Measurements from ENCODE around the gene CACTIN. TPM values are rescaled to one million over a fixed set of nuclear protein-coding genes. Genes with fewer than 3 reads are reported as not detected.
A peak's percentile ranks its signal among the peaks of the same experiment; 100 is the strongest.

CACTIN gene
- total RNA-seq, 6 experiments from 2014 or later: 8.4 to 14.9 (median 10.3) TPM

DNA sequence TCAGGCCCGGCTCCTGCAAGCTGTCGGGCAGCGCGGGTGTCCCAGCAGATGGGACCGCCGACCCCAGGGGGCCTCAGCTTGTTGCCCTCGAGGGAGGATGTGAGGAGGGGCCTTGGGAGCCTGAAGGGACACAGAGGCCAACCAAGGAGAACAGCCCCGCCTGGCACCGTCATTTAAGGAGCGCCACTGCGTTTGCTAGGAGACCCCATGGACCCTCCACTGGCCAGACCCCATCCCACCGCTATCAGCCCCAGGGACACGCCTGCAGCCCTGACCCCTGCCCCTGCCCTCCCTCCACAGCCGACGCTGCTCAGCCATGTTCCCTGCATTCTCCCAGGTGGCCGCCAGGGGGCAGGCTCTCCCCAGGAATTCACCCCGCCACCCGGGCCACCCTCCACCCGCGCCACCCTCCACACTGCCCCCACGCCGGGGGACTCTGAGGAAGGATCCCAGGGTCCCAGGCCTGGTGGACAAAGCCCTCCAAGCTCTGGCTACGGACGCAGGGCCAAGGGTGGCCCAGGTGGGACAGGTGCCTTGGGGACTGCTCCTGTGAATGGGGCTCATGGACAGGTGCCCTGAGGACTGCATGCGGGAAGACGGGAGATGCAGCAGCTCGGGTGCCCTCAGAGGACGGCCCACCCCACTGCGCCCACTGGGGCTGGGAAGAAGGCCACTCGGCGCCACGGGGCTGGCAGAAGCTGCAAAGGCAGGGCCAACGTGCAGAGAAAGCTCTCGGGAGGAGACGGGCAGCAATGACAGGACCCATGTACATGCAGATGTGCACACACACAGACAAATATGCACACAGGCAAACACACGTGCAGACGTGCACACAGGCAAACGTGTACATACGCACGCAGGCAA, 39.3 kb upstream of the CACTIN start:
- intact Hi-C loops (cut with DNase I): loop anchor here (5.0 kb wide), 2 partner anchors 36 to 41 kb away; partner anchors contain the start of genes PIP5K1C (in 1 of the 2) and TJP3 (in 1 of the 2)
- no peaks in the 10 kb centered on the region for H3K36me3 ChIP-seq
- no peak for TF ChIP-seq POLR2A (IDR thresholded peaks at IDR 0.05)
- TF ChIP-seq, protein P1, sequence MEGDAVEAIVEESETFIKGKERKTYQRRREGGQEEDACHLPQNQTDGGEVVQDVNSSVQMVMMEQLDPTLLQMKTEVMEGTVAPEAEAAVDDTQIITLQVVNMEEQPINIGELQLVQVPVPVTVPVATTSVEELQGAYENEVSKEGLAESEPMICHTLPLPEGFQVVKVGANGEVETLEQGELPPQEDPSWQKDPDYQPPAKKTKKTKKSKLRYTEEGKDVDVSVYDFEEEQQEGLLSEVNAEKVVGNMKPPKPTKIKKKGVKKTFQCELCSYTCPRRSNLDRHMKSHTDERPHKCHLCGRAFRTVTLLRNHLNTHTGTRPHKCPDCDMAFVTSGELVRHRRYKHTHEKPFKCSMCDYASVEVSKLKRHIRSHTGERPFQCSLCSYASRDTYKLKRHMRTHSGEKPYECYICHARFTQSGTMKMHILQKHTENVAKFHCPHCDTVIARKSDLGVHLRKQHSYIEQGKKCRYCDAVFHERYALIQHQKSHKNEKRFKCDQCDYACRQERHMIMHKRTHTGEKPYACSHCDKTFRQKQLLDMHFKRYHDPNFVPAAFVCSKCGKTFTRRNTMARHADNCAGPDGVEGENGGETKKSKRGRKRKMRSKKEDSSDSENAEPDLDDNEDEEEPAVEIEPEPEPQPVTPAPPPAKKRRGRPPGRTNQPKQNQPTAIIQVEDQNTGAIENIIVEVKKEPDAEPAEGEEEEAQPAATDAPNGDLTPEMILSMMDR (IDR thresholded peaks at IDR 0.05): peak; percentile 82 to 95 (median 92)
- H3K4me1 ChIP-seq: no peaks in the 10 kb centered on the region
- DNase-seq (peak; percentile 68 to 77 (median 71)), ATAC-seq (peak; percentile 70 to 88 (median 78))
- no peak overlapping the region for H3K27ac ChIP-seq
- H3K27me3 ChIP-seq: no peaks in the 10 kb centered on the region
- WGBS (ENCODE audit: insufficient coverage, low coverage, low lambda C conversion rate, missing lambda C conversion rate): 7% methylated on average over 5 of the region's 40 CpGs
- no peaks in the 10 kb centered on the region for H3K9me3 ChIP-seq
- no peak overlapping the region for H3K4me3 ChIP-seq

- H3K4me3 ChIP-seq: no peak overlapping the region
- no peaks in the 10 kb centered on the region for H3K9me3 ChIP-seq
- H3K27me3 ChIP-seq: no peaks in the 10 kb centered on the region
- no peaks in the 10 kb centered on the region for H3K4me1 ChIP-seq
- no peak overlapping the region for H3K27ac ChIP-seq
- no peak for ATAC-seq
- no peaks in the 10 kb centered on the region for H3K36me3 ChIP-seq
- no peak for DNase-seq
- WGBS (ENCODE audit: insufficient coverage, low coverage, low lambda C conversion rate, missing lambda C conversion rate): 0% methylated on average over 1 of the region's 19 CpGs
- intact Hi-C loops (cut with DNase I): loop anchor here (5.0 kb wide), 2 partner anchors 37 to 42 kb away; partner anchors contain the start of genes PIP5K1C (in 1 of the 2) and TJP3 (in 1 of the 2)
- TF ChIP-seq, protein P1 (IDR thresholded peaks at IDR 0.05): no peak
- TF ChIP-seq POLR2A (IDR thresholded peaks at IDR 0.05): no peak
Observed at GRCh38 chr19:3664879-3665642, 38.5 kb upstream of the CACTIN start.

DNA sequence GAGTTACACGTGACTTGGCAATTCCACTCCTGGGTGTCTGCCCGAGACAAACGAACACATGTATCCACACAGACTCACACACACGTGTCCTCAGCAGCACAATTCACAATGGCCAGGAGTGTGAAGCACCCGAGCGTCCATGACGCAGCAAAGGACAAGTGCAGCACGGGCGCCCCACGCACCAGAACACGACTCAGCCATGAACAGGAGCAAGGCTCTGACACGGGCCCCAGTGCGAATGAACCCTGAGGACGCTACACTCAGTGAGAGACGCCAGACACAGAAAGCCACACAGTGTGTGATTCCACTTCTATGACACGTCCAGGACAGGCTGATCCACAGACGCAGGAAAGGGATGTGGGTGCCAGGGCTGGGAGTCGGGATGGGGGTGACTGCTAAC, 37.2 kb upstream of the CACTIN start:
- H3K4me1 ChIP-seq: peaks cover 0 to 11% (median 2%) of the 10 kb centered on the region in 4 donors
- no peaks in the 10 kb centered on the region for H3K36me3 ChIP-seq
- TF ChIP-seq, protein P1 (IDR thresholded peaks at IDR 0.05): no peak
- TF ChIP-seq POLR2A (IDR thresholded peaks at IDR 0.05): no peak
- no peak for DNase-seq
- no peaks in the 10 kb centered on the region for H3K27me3 ChIP-seq
- 95% methylated on average over 16 of the region's 18 CpGs for WGBS (ENCODE audit: insufficient coverage, low coverage, low lambda C conversion rate, missing lambda C conversion rate)
- no peak for ATAC-seq
- no peak overlapping the region for H3K4me3 ChIP-seq
- H3K27ac ChIP-seq: no peak overlapping the region
- H3K9me3 ChIP-seq: no peaks in the 10 kb centered on the region
- intact Hi-C loops (cut with DNase I): no loop called here

GRCh38 chr19:3661284-3662238, 35.0 kb upstream of the CACTIN start:
- intact Hi-C loops (cut with DNase I): no loop called here
- DNase-seq: no peak
- no peaks in the 10 kb centered on the region for H3K36me3 ChIP-seq
- H3K4me1 ChIP-seq: peaks cover 0 to 26% (median 10%) of the 10 kb centered on the region in 4 donors
- no peaks in the 10 kb centered on the region for H3K27me3 ChIP-seq
- H3K9me3 ChIP-seq: no peaks in the 10 kb centered on the region
- 95% methylated on average over 15 of the region's 34 CpGs for WGBS (ENCODE audit: insufficient coverage, low coverage, low lambda C conversion rate, missing lambda C conversion rate)
- no peak for TF ChIP-seq POLR2A (IDR thresholded peaks at IDR 0.05)
- H3K27ac ChIP-seq: no peak overlapping the region
- no peak overlapping the region for H3K4me3 ChIP-seq
- no peak for ATAC-seq

All from right lobe of liver (tissue), 6 donors.